ENCODE results near the gene GLG1.

GRCh38 chr16:74556375-74556922, 50.5 kb downstream of the GLG1 start:
- TF ChIP-seq CTCF (IDR thresholded peaks at IDR 0.05), result no peak
- no peak for TF ChIP-seq POLR2AphosphoS5 (IDR thresholded peaks at IDR 0.05)

Measured in transverse colon (tissue), 4 donors.